H9 (cell line): ENCODE measurements around the gene CDK6. TPM values are rescaled to one million over a fixed set of nuclear protein-coding genes. Genes with fewer than 3 reads are reported as not detected.

ENCODE experiments used
- DNase-seq: peaks from one replicate; pipeline ENCODE4 v3.0.0-alpha.2; 2017
- H2AFZ ChIP-seq: one replicate; pipeline ENCODE4 v1.6.1; 2013; ENCODE audit warnings: mild to moderate bottlenecking, low read length, control low read depth, moderate library complexity
- H2AK5ac ChIP-seq: 2 replicates; pipeline ENCODE4 v1.6.1; 2013; ENCODE audit warnings: low read length, control low read depth, mixed read lengths; ENCODE audit not compliant: insufficient read length
- H2BK120ac ChIP-seq: one replicate; pipeline ENCODE4 v1.6.1; 2013; ENCODE audit warnings: low read depth, mild to moderate bottlenecking, low read length, control low read depth, inconsistent platforms; ENCODE audit not compliant: poor library complexity, severe bottlenecking
- H2BK12ac ChIP-seq: 2 replicates; pipeline ENCODE4 v1.6.1; 2013; ENCODE audit warnings: low read length, control low read depth, mixed read lengths, low read depth; ENCODE audit not compliant: insufficient read length
- H2BK15ac ChIP-seq: 2 replicates; pipeline ENCODE4 v1.6.1; 2013; ENCODE audit warnings: low read depth, low read length, control low read depth
- H2BK20ac ChIP-seq: one replicate; pipeline ENCODE4 v1.6.1; 2013; ENCODE audit warnings: low read depth, mild to moderate bottlenecking, low read length, control low read depth, inconsistent platforms; ENCODE audit not compliant: poor library complexity, severe bottlenecking
- H2BK5ac ChIP-seq: 2 replicates; pipeline ENCODE4 v1.6.1; 2013; ENCODE audit warnings: low read length, control low read depth, mixed read lengths; ENCODE audit not compliant: insufficient read length
- H3K14ac ChIP-seq: 2 replicates; pipeline ENCODE4 v1.6.1; 2013; ENCODE audit warnings: low read length, control low read depth; ENCODE audit not compliant: insufficient read depth
- H3K18ac ChIP-seq: 2 replicates; pipeline ENCODE4 v1.6.1; 2013; ENCODE audit warnings: low read depth, mild to moderate bottlenecking, mixed read lengths, low read length, control low read depth; ENCODE audit not compliant: insufficient read length
- H3K23ac ChIP-seq: 2 replicates; pipeline ENCODE4 v1.6.1; 2013; ENCODE audit warnings: low read length, control low read depth, mixed read lengths, low read depth; ENCODE audit not compliant: insufficient read length
- H3K23me2 ChIP-seq: 2 replicates; pipeline ENCODE4 v1.6.1; 2013; ENCODE audit warnings: low read depth, mild to moderate bottlenecking, mixed read lengths, low read length, control low read depth; ENCODE audit not compliant: insufficient read length, poor library complexity, severe bottlenecking
- H3K27ac ChIP-seq: 2 replicates; pipeline ENCODE4 v1.5.1; 2013; ENCODE audit warnings: low read length, control low read depth, mixed read lengths, low read depth; ENCODE audit not compliant: insufficient read length
- H3K27me3 ChIP-seq: 2 replicates; pipeline ENCODE4 v1.6.1; 2013; ENCODE audit warnings: low read length, control low read depth, inconsistent platforms; ENCODE audit not compliant: insufficient read depth
- H3K4ac ChIP-seq: 2 replicates; pipeline ENCODE4 v1.6.1; 2013; ENCODE audit warnings: low read depth, mild to moderate bottlenecking, control low read depth, inconsistent platforms, low read length, moderate library complexity
- H3K4me1 ChIP-seq: 2 replicates; pipeline ENCODE4 v1.6.1; 2013; ENCODE audit warnings: low read length, control low read depth, inconsistent platforms; ENCODE audit not compliant: insufficient read depth
- H3K4me2 ChIP-seq: 2 replicates; pipeline ENCODE4 v1.6.1; 2013; ENCODE audit warnings: low read length, control low read depth, mixed read lengths; ENCODE audit not compliant: insufficient read length, insufficient read depth
- H3K56ac ChIP-seq: 2 replicates; pipeline ENCODE4 v1.6.1; 2013; ENCODE audit warnings: low read depth, mild to moderate bottlenecking, mixed read lengths, low read length, control low read depth; ENCODE audit not compliant: insufficient read length
- H3K79me1 ChIP-seq: 2 replicates; pipeline ENCODE4 v1.6.1; 2013; ENCODE audit warnings: low read depth, mild to moderate bottlenecking, moderate library complexity, low read length, control low read depth, inconsistent platforms; ENCODE audit not compliant: insufficient read depth, poor library complexity, severe bottlenecking
- H3K79me2 ChIP-seq: 2 replicates; pipeline ENCODE4 v1.6.1; 2013; ENCODE audit warnings: low read length, control low read depth, inconsistent platforms; ENCODE audit not compliant: insufficient read depth
- H3K9ac ChIP-seq: 2 replicates; pipeline ENCODE4 v1.6.1; 2013; ENCODE audit warnings: low read length, control low read depth, mixed read lengths; ENCODE audit not compliant: insufficient read length; ENCODE audit errors: extremely low read depth
- H3K9me3 ChIP-seq: one replicate; pipeline ENCODE4 v1.6.1; 2013; ENCODE audit warnings: low read depth, low read length, inconsistent platforms; ENCODE audit not compliant: control insufficient read depth
- H3T11ph ChIP-seq: one replicate; pipeline ENCODE4 v1.6.1; 2013; ENCODE audit warnings: mild to moderate bottlenecking, low read length, control low read depth, inconsistent platforms
- H4K20me1 ChIP-seq: one replicate; pipeline ENCODE4 v1.6.1; 2013; ENCODE audit not compliant: control insufficient read depth, insufficient read length, insufficient read depth
- H4K5ac ChIP-seq: 2 replicates; pipeline ENCODE4 v1.6.1; 2013; ENCODE audit warnings: low read depth, mild to moderate bottlenecking, mixed read lengths, low read length, control low read depth; ENCODE audit not compliant: insufficient read length
- H4K8ac ChIP-seq: replicated peaks from 2 replicates; pipeline ENCODE4 v1.6.1; 2013; ENCODE audit warnings: low read length, control low read depth, mixed read lengths, low read depth; ENCODE audit not compliant: insufficient read length
- H4K91ac ChIP-seq: 2 replicates; pipeline ENCODE4 v1.6.1; 2013; ENCODE audit warnings: low read depth, mild to moderate bottlenecking, moderate library complexity, mixed read lengths, low read length, control low read depth; ENCODE audit not compliant: insufficient read length
- H3K27ac Mint-ChIP-seq, 3 experiments: 2 replicates in 2 of 3; 3 replicates in 1 of 3; pipeline ENCODE4 v1.8.0; 2020 to 2021; ENCODE audit warnings: mixed read lengths in 3 of 3, mild to moderate bottlenecking in 1 of 3, moderate library complexity in 1 of 3
- H3K27me3 Mint-ChIP-seq: 2 replicates; pipeline ENCODE4 v1.8.0; 2021; ENCODE audit warnings: low read depth, mild to moderate bottlenecking, moderate library complexity, mixed read lengths
- H3K36me3 Mint-ChIP-seq, 3 experiments: 2 replicates in 2 of 3; 3 replicates in 1 of 3; pipeline ENCODE4 v1.8.0; 2020 to 2021; ENCODE audit warnings: low read depth in 3 of 3, mixed read lengths in 3 of 3; ENCODE audit not compliant: insufficient read depth in 1 of 3
- H3K4me1 Mint-ChIP-seq, 2 experiments: 2 replicates each; pipeline ENCODE4 v1.8.0; 2020; ENCODE audit warnings: mixed read lengths in 2 of 2
- H3K4me3 Mint-ChIP-seq, 2 experiments: 2 replicates in 1 of 2; 3 replicates in 1 of 2; pipeline ENCODE4 v1.8.0; 2020 to 2021; ENCODE audit warnings: mild to moderate bottlenecking in 2 of 2, mixed read lengths in 2 of 2, moderate library complexity in 1 of 2
- H3K9me3 Mint-ChIP-seq, 2 experiments: 2 replicates in 1 of 2; 3 replicates in 1 of 2; pipeline ENCODE4 v1.8.0; 2020; ENCODE audit warnings: mild to moderate bottlenecking in 2 of 2, mixed read lengths in 2 of 2, moderate library complexity in 1 of 2
- CTCF ChIP-seq: fragments of 200-600 bp; sonication (generic); conservative IDR thresholded peaks from 3 replicates; pipeline ENCODE4 v1.8.0; 2021; ENCODE audit warnings: antibody characterized with exemption, mild to moderate bottlenecking
- WGBS: extraction: QIAGEN DNeasy Blood & Tissue Kit; methylation state at CpG from one replicate; pipeline ENCODE4 v1.1.7; 2013; ENCODE audit warnings: missing lambda C conversion rate, low lambda C conversion rate, mixed read lengths; ENCODE audit not compliant: insufficient read length; ENCODE audit errors: extremely low coverage; 5-methylcytosine and 5-hydroxymethylcytosine counted together
- total RNA-seq: library from RNA; stranded (reverse); gene quantifications from 2 replicates; pipeline ENCODE4 v1.2.1, GENCODE V29; 2021

CDK6 gene
- total RNA-seq, 1 experiment from 2014 or later = 30.0 TPM

- H3K56ac ChIP-seq = no peak overlapping the region
- TF ChIP-seq CTCF = no peak
- no peak overlapping the region for H2BK120ac ChIP-seq
- H3K4ac ChIP-seq = no peak overlapping the region
- H2BK12ac ChIP-seq = no peak overlapping the region
- no peak overlapping the region for H3T11ph ChIP-seq
- DNase-seq = no peak
- no peak overlapping the region for H2BK20ac ChIP-seq
- H3K9ac ChIP-seq = no peak overlapping the region
- no peaks in the 10 kb centered on the region for H3K79me2 ChIP-seq
- H3K4me1 ChIP-seq = no peaks in the 10 kb centered on the region
- no peak overlapping the region for H2BK15ac ChIP-seq
- H3K23me2 ChIP-seq = no peaks in the 10 kb centered on the region
- H4K8ac ChIP-seq = no peak overlapping the region
- H3K27me3 Mint-ChIP-seq = peaks cover 10% of the 10 kb centered on the region
- no peak overlapping the region for H4K5ac ChIP-seq
- H3K23ac ChIP-seq = no peak overlapping the region
- no peak overlapping the region for H4K91ac ChIP-seq
- no peaks in the 10 kb centered on the region for H3K36me3 Mint-ChIP-seq
- no peak overlapping the region for H3K14ac ChIP-seq
- no peak overlapping the region for H3K4me3 Mint-ChIP-seq
- no peaks in the 10 kb centered on the region for H3K9me3 Mint-ChIP-seq
- H3K9me3 ChIP-seq = no peaks in the 10 kb centered on the region
- no peak overlapping the region for H3K27ac ChIP-seq
- no peak overlapping the region for H3K18ac ChIP-seq
- no peaks in the 10 kb centered on the region for H3K27me3 ChIP-seq
- H3K4me2 ChIP-seq = no peak overlapping the region
- no peaks in the 10 kb centered on the region for H3K79me1 ChIP-seq
- no peak overlapping the region for H2AFZ ChIP-seq
- H2AK5ac ChIP-seq = no peak overlapping the region
- H4K20me1 ChIP-seq = no peaks in the 10 kb centered on the region
- no CpG with 5 or more reads among the region's 4 CpGs for WGBS
- no peak overlapping the region for H3K27ac Mint-ChIP-seq
- no peak overlapping the region for H2BK5ac ChIP-seq
- H3K4me1 Mint-ChIP-seq = peaks cover 0 to under 1% of the 10 kb centered on the region in 2 experiments; a peak in 1 of 4 replicates
These were observed 12.9 kb upstream of the CDK6 start for GRCh38 chr7:92849322-92849721.
